GM18951 (cell line): Measurements from ENCODE around the gene CST4.

Experiments used
- POLR2A ChIP-seq: IDR thresholded peaks from 4 replicates; pipeline ENCODE4 v1.6.1; 2011; ENCODE audit warnings: mild to moderate bottlenecking; ENCODE audit not compliant: insufficient read length, insufficient read depth; ENCODE audit errors: extremely low read depth
- in situ Hi-C: fragments of 300-500 bp; cut with MboI; formaldehyde crosslinking; loops from one replicate; pipeline ENCODE4 v1.12.0; 2022; ENCODE audit warnings: low sequenced_read_pairs, mixed read lengths, inconsistent platforms; ENCODE audit not compliant: unreplicated experiment

The CST4 gene

DNA sequence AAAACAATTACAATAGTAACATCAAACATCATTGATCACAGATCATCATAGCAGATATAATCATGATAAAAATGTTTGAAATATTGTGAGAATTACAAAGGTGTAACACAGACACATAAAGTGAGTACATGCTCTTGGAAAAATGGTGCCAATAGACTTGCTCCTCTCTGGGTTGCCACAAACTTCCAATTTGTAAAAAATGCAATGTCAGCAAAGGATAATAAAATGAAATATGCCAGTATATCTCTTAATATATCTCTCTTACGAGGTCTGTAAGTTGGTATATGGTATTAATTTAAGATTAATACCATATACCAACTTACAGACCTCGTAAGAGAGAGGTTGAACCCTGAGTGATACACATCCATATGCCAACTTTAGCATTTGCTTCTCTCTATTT lies 37.7 kb downstream of the CST4 start:
- no peak for TF ChIP-seq POLR2A
- in situ Hi-C loops, result no loop called here

DNA sequence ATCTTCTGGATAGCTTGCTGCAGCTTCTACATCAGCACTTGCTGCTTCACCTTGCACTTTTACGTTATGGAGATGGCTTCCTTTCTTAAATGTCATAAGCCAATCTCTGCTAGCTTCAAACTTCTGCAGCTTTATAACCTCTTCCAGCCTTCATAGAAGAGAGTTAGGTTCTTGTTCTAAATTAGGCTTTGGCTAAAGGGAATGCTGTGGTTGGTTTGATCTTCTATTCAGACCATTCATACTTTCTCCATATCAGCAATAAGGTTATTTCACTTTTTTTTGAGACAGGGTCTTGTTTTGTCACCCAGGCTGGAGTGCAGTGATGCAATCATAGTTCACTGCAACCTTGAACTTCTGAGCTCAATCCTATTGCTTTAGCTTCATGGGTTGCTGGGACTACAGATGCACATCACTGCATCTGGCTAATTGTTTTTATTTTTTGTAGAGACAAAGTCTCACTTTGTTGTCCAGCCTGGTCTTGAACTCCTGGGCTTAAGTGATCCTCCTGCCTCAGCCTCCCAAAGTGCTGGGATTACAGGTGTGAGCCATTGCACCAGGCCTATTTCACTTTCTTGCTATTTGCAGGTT lies 38.9 kb downstream of the CST4 start:
- no peak for TF ChIP-seq POLR2A
- in situ Hi-C loops, result no loop called here

GRCh38 chr20:23649242-23649641 lies 39.6 kb downstream of the CST4 start:
- in situ Hi-C loops, result no loop called here
- no peak for TF ChIP-seq POLR2A

- in situ Hi-C loops, result no loop called here
- no peak for TF ChIP-seq POLR2A
Measured at GRCh38 chr20:23647346-23647745, 41.5 kb downstream of the CST4 start.

- in situ Hi-C loops, result no loop called here
- no peak for TF ChIP-seq POLR2A
Measured at GRCh38 chr20:23646106-23646873, 42.5 kb downstream of the CST4 start.

DNA sequence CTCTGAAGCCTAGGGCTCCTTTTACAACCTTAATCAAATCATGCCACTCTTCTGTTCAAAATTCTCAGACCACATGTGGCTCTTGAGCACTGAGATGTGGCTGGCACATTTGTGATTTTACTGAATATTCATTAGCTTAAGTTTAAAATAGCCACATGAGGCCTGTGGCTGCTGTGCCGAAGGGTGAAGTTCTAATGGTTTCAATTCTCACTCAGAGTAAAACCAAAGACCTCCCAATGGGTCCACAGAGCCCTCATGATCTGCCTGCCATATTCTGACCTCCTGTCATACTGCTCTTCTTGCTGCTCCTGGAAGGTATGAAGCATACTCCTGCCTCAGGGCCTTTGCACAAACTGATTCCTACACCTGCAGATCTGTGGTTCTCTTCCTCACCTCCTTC lies 43.3 kb downstream of the CST4 start:
- in situ Hi-C loops, result no loop called here
- no peak for TF ChIP-seq POLR2A

DNA sequence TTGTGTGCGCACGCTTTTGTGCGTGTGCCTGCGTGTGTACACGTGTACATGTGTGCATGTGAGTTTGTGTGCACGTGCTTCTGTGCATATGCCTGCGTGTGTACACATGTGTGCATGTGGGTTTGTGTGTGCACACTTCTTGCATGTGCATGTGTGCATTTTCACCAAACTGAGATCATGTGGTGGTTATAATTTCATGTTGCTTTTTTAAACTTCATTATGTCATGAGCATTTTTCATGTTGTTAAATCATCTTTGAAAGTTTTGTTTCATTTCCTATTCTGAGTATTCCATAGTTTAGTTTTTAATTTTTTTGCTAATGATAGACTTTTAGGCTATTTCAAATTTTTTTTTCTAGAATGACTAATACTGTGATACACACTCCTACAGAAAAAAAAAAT lies 44.7 kb downstream of the CST4 start:
- TF ChIP-seq POLR2A, result no peak

GRCh38 chr20:23643659-23644058 lies 45.2 kb downstream of the CST4 start:
- in situ Hi-C loops, result no loop called here
- no peak for TF ChIP-seq POLR2A

More for the DNA sequence above, 44.7 kb downstream of the CST4 start:
- in situ Hi-C loops, result no loop called here

- in situ Hi-C loops, result no loop called here
- TF ChIP-seq POLR2A, result no peak
Measured at GRCh38 chr20:23641936-23642751, 46.7 kb downstream of the CST4 start.

DNA sequence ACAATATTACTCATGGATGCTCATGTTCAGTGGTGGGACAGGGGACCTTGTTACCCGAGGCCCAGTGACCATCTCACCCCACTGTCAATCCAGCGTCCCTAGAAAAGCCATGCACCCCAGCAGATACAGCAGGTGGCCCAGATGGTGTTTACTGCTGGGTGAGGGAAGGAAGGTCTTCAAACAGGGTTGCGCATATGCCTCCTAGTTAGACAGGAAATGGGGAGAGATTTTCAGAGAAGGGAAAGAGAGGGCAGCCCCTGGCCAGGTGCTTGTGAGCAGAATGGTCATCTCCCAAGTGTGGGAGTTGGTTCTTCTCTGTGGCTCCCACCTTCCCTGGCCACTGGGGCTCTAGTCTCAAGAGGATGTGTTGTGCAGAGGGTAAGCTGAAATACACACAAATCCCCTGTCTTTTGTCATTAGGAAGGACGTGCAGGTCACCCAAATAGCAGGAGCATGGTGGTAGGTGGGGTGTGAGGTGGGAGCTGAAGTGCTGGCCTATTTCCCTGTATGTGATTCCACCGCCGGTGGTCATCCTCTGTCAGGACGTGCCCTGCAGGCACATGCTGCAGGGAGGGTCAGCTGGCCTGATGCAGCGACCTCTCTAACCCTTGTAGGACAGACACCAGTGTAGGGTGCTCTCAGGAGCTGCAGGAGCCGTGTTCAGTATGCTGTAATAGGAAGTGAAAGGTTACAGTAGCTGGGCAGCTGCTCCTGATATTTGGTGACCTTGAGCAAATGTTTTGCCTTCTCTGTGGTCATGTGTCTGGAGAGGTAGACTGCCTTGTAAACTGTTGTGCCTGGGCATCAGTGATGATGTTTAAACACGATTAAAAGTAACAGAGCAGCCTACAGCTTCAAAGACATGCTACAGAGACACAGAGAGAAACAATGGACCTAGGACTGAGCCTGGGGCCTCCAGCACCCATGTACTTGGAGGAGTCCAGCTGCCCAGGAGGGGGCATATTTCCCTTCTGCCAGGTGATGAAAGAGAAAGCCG lies 47.9 kb downstream of the CST4 start:
- no peak for TF ChIP-seq POLR2A
- in situ Hi-C loops, result no loop called here

GRCh38 chr20:23640018-23640601 lies 48.7 kb downstream of the CST4 start:
- in situ Hi-C loops, result no loop called here
- TF ChIP-seq POLR2A, result no peak

GRCh38 chr20:23639490-23639958 lies 49.3 kb downstream of the CST4 start:
- no peak for TF ChIP-seq POLR2A
- in situ Hi-C loops, result no loop called here
